ENCODE measurements around the gene TMC5.

The TMC5 gene

GRCh38 chr16:19415461-19415860, 2.2 kb upstream of the TMC5 start:
- TF ChIP-seq, protein P1, sequence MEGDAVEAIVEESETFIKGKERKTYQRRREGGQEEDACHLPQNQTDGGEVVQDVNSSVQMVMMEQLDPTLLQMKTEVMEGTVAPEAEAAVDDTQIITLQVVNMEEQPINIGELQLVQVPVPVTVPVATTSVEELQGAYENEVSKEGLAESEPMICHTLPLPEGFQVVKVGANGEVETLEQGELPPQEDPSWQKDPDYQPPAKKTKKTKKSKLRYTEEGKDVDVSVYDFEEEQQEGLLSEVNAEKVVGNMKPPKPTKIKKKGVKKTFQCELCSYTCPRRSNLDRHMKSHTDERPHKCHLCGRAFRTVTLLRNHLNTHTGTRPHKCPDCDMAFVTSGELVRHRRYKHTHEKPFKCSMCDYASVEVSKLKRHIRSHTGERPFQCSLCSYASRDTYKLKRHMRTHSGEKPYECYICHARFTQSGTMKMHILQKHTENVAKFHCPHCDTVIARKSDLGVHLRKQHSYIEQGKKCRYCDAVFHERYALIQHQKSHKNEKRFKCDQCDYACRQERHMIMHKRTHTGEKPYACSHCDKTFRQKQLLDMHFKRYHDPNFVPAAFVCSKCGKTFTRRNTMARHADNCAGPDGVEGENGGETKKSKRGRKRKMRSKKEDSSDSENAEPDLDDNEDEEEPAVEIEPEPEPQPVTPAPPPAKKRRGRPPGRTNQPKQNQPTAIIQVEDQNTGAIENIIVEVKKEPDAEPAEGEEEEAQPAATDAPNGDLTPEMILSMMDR (IDR thresholded peaks at IDR 0.05; ENCODE audit: low read depth, low read length) = no peak
- no peak for TF ChIP-seq POLR2A (IDR thresholded peaks at IDR 0.05; ENCODE audit: extremely low read depth, insufficient read length)
- TF ChIP-seq, protein P2, sequence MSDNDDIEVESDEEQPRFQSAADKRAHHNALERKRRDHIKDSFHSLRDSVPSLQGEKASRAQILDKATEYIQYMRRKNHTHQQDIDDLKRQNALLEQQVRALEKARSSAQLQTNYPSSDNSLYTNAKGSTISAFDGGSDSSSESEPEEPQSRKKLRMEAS (IDR thresholded peaks at IDR 0.05; ENCODE audit: low read depth, low read length) = no peak
- no peak overlapping the region for H3K4me3 ChIP-seq (ENCODE audit: low read depth, low read length)
- DNase-seq (ENCODE audit: low read depth) = no peak

DNA sequence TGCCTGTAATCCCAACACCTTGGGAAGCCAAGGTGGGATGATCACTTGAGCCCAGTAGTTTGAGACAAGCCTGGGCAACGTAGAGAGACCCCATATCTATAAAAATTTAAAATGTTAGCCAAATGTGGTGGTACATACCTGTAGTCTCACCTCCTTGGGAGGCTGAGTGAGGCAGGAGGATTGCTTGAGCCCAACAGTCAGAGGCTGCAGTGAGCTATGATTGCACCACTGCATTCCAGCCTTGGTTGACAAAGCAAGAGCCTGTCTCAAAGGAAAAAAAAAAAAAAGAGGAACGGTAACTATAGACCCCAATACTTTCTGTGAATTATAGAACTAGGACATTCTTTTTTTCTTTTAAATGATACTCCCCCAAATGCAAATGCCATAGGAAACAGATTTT, 1.8 kb upstream of the TMC5 start:
- no peak for DNase-seq (ENCODE audit: low read depth)
- TF ChIP-seq, protein P2 (IDR thresholded peaks at IDR 0.05; ENCODE audit: low read depth, low read length) = no peak
- TF ChIP-seq, protein P1 (IDR thresholded peaks at IDR 0.05; ENCODE audit: low read depth, low read length) = no peak
- TF ChIP-seq POLR2A (IDR thresholded peaks at IDR 0.05; ENCODE audit: extremely low read depth, insufficient read length) = no peak
- TF ChIP-seq MYC (IDR thresholded peaks at IDR 0.05; ENCODE audit: low read depth, low read length) = no peak

DNA sequence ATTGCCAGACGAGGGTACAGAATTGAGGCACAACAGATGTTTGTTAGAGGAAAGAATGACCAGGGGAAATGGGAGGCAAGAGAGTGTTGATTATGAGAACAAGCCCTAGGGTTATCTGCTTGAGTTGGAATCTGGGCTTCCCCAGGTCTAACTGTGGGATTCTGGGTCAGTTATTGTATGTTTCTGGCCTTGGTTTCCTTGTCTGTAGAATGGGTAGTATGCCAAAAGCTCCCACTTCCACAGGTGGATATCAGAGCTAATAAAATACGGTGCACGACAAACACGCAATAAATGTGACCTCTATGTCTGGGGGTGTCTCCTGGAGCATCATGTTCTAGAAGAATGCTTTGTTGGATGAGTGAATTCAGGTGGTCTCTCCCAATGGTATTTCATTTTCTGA, 517 bp downstream of the TMC5 start:
- TF ChIP-seq, protein P1 (IDR thresholded peaks at IDR 0.05; ENCODE audit: low read depth, low read length) = no peak
- TF ChIP-seq MYC (IDR thresholded peaks at IDR 0.05; ENCODE audit: low read depth, low read length) (no peak), POLR2A (IDR thresholded peaks at IDR 0.05; ENCODE audit: extremely low read depth, insufficient read length) (no peak)
- TF ChIP-seq, protein P2 (IDR thresholded peaks at IDR 0.05; ENCODE audit: low read depth, low read length) = no peak
- no peak overlapping the region for H3K4me3 ChIP-seq (ENCODE audit: low read depth, low read length)
- DNase-seq (ENCODE audit: low read depth) = no peak

More for the DNA sequence above, 1.8 kb upstream of the TMC5 start:
- H3K4me3 ChIP-seq (ENCODE audit: low read depth, low read length) = no peak overlapping the region

GRCh38 chr16:19419698-19420075, 2.0 kb downstream of the TMC5 start:
- no peak for TF ChIP-seq MYC (IDR thresholded peaks at IDR 0.05; ENCODE audit: low read depth, low read length)
- no peak for TF ChIP-seq POLR2A (IDR thresholded peaks at IDR 0.05; ENCODE audit: extremely low read depth, insufficient read length)
- TF ChIP-seq, protein P1 (IDR thresholded peaks at IDR 0.05; ENCODE audit: low read depth, low read length) = no peak
- TF ChIP-seq, protein P2 (IDR thresholded peaks at IDR 0.05; ENCODE audit: low read depth, low read length) = no peak
- H3K4me3 ChIP-seq (ENCODE audit: low read depth, low read length) = no peak overlapping the region
- no peak for DNase-seq (ENCODE audit: low read depth)

DNA sequence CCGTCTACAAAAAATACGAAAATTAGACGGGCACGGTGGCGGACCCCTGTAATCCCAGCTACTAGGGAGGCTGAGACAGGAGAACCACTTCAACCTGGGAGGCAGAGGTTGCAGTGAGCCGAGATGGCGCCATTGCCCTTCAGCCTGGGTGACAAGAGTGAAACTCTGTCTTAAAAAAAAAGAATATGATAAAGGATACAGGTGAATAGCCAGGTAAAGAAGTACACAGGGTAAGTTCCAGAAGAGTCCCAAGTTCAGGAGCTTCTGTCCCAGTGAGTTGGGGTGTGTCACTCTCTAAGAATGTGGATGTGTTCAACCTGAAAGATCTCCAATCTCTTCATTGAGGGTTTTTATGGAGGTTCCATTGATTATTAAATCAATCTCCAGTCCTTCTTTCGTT, 6.8 kb downstream of the TMC5 start:
- no peak for DNase-seq (ENCODE audit: low read depth)
- H3K4me3 ChIP-seq (ENCODE audit: low read depth, low read length) = no peak overlapping the region
- TF ChIP-seq, protein P2 (IDR thresholded peaks at IDR 0.05; ENCODE audit: low read depth, low read length) = no peak
- TF ChIP-seq POLR2A (IDR thresholded peaks at IDR 0.05; ENCODE audit: extremely low read depth, insufficient read length) (no peak), MYC (IDR thresholded peaks at IDR 0.05; ENCODE audit: low read depth, low read length) (no peak)
- TF ChIP-seq, protein P1 (IDR thresholded peaks at IDR 0.05; ENCODE audit: low read depth, low read length) = no peak

DNA sequence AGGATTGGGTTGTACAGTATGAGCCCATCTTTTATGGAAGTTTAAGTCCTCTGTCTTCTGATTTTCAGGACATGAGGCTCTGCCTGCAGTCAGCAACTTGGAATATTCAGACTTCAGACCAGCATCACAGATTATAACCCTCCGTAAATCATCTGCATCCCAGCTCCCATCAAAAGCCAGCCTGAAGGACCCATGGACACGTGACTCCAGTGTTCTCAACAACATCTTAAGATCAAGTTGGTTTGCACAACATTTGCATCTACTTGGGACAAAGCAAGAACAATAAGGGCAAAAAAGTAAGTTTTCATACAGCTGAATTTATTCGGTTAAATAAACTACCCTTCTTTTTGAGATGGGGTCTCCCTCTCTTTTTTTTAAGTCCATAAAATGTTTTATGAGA, 12.7 kb downstream of the TMC5 start:
- H3K4me3 ChIP-seq (ENCODE audit: low read depth, low read length) = no peak overlapping the region
- no peak for DNase-seq (ENCODE audit: low read depth)
- TF ChIP-seq MYC (IDR thresholded peaks at IDR 0.05; ENCODE audit: low read depth, low read length) = no peak
- TF ChIP-seq, protein P1 (IDR thresholded peaks at IDR 0.05; ENCODE audit: low read depth, low read length) = no peak
- TF ChIP-seq, protein P2 (IDR thresholded peaks at IDR 0.05; ENCODE audit: low read depth, low read length) = no peak

All from NB4 (cell line).